A549 treated with AZD9567 at 1 μM for 4 hours (cell line): ENCODE data around the gene ESRRG. TPM values are rescaled to one million over a fixed set of nuclear protein-coding genes. Genes with fewer than 3 reads are reported as not detected.

Experiments used
- total RNA-seq: library from RNA; stranded (reverse); fragments of 200-300 nt; extraction: Qiagen RNA extraction; gene quantifications from 5 replicates; pipeline ENCODE4 v1.2.3, GENCODE V29; 2022; ENCODE audit not compliant: insufficient read depth

Gene ESRRG
- not detected in 5 replicates for total RNA-seq

GRCh38 chr1:216723274-216723780 is at the start of gene ESRRG:
ESRRG (minus strand) TSS chr1:216723429; CDS start chr1:216723299, 130 bp downstream.

